ENCODE data around the gene DNASE1L1.

DNASE1L1 gene

DNA sequence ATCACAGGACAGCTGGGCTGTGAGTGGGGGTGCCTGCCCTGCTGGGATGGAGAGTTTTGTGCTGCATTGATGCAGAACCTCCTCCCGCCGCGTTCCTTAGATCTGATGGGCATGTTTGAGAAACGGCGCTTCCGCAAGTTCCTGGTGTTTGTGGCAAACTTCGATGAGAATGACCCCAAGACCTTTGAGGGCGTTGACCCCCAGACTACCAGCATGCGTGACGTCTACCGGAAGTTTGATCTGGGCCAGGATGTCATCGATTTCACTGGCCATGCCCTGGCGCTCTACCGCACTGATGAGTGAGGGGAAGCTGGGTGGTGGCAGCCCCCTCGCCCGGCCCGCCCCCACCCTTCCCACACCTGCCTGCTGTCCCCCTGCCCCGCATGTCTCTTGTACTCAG lies 30.8 kb upstream of the DNASE1L1 start:
- intact Hi-C loops (cut with DNase I; ENCODE audit: low total_unique reads) = no loop called here
- no peak overlapping the region for H3K4me3 ChIP-seq
- H3K36me3 ChIP-seq = peaks cover 4 to 37% (median 14%) of the 10 kb centered on the region in 3 donors
- H3K4me1 ChIP-seq = peaks cover 0 to 28% (median 17%) of the 10 kb centered on the region in 4 donors
- H3K27me3 ChIP-seq = no peaks in the 10 kb centered on the region
- H3K27ac ChIP-seq = no peak overlapping the region
- H3K9me3 ChIP-seq = no peaks in the 10 kb centered on the region
- TF ChIP-seq CTCF (IDR thresholded peaks at IDR 0.05) = no peak
- no peak for DNase-seq

GRCh38 chrX:154437971-154438893 lies 29.2 kb upstream of the DNASE1L1 start:
- no peak for TF ChIP-seq CTCF (IDR thresholded peaks at IDR 0.05)
- H3K36me3 ChIP-seq = peaks cover 4 to 50% (median 20%) of the 10 kb centered on the region in 3 donors
- peak overlapping the region; percentile 85 to 92 for H3K27ac ChIP-seq
- H3K27me3 ChIP-seq = no peaks in the 10 kb centered on the region
- intact Hi-C loops (cut with DNase I; ENCODE audit: low total_unique reads) = no loop called here
- H3K9me3 ChIP-seq = no peaks in the 10 kb centered on the region
- peaks cover 0 to 19% (median 14%) of the 10 kb centered on the region in 4 donors for H3K4me1 ChIP-seq
- no peak for DNase-seq
- peak overlapping the region; percentile 85 to 86 for H3K4me3 ChIP-seq

GRCh38 chrX:154436983-154437752 lies 28.1 kb upstream of the DNASE1L1 start, which contains the start of gene GDI1:
Gene GDI1 (plus strand): TSS chrX:154437154. CDS start chrX:154437255, 101 bp downstream.
- TF ChIP-seq CTCF (IDR thresholded peaks at IDR 0.05) = no peak
- peak; percentile 42 to 74 for DNase-seq
- H3K27ac ChIP-seq = peak within 1 kb of the TSS; percentile 86 to 92
- no peaks in the 10 kb centered on the region for H3K9me3 ChIP-seq
- no peaks in the 10 kb centered on the region for H3K27me3 ChIP-seq
- intact Hi-C loops (cut with DNase I; ENCODE audit: low total_unique reads) = no loop called here
- H3K4me3 ChIP-seq = peak within 1 kb of the TSS; percentile 85 to 86
- H3K36me3 ChIP-seq = peaks cover 4 to 50% (median 26%) of the 10 kb centered on the region in 3 donors
- peaks cover 0 to 19% (median 14%) of the 10 kb centered on the region in 4 donors for H3K4me1 ChIP-seq

GRCh38 chrX:154436374-154436982 lies 27.4 kb upstream of the DNASE1L1 start:
- peak overlapping the region; percentile 86 to 92 for H3K27ac ChIP-seq
- peaks cover 0 to 19% (median 14%) of the 10 kb centered on the region in 4 donors for H3K4me1 ChIP-seq
- no peak for TF ChIP-seq CTCF (IDR thresholded peaks at IDR 0.05)
- no peak for DNase-seq
- no peaks in the 10 kb centered on the region for H3K27me3 ChIP-seq
- peaks cover under 1 to 49% (median 22%) of the 10 kb centered on the region in 3 donors for H3K36me3 ChIP-seq
- peak overlapping the region; percentile 85 to 86 for H3K4me3 ChIP-seq
- intact Hi-C loops (cut with DNase I; ENCODE audit: low total_unique reads) = no loop called here
- no peaks in the 10 kb centered on the region for H3K9me3 ChIP-seq

GRCh38 chrX:154435171-154435733 lies 26.2 kb upstream of the DNASE1L1 start:
- peaks cover 0 to 41% (median 20%) of the 10 kb centered on the region in 3 donors for H3K36me3 ChIP-seq
- DNase-seq = no peak
- H3K9me3 ChIP-seq = no peaks in the 10 kb centered on the region

More at GRCh38 chrX:154435171-154435733, 26.2 kb upstream of the DNASE1L1 start:
- Histone ChIP-seq H3K4me3 (no peak overlapping the region), H3K27me3 (no peaks in the 10 kb centered on the region), H3K4me1 (peaks cover 0 to 25% (median 14%) of the 10 kb centered on the region in 4 donors), H3K27ac (no peak overlapping the region)
- TF ChIP-seq CTCF (IDR thresholded peaks at IDR 0.05) = no peak
- intact Hi-C loops (cut with DNase I; ENCODE audit: low total_unique reads) = no loop called here

Measured in tibial artery (tissue), 4 donors.